Skin epidermis (tissue), 12 donors: ENCODE data around the gene CACNA1E.

Experiments
- H3K27ac ChIP-seq, 21 experiments: fragments of 200-600 bp; sonication (generic) in 11 of 21; one replicate each; pipeline ENCODE4 v1.5.0; 2020; ENCODE audit warnings: mild to moderate bottlenecking in 3 of 21, inconsistent platforms in 2 of 21, moderate library complexity in 2 of 21
- H3K4me3 ChIP-seq, 7 experiments: fragments of 200-600 bp; sonication (generic) in 2 of 7; one replicate each; pipeline ENCODE4 v1.5.0; 2020; ENCODE audit warnings: inconsistent platforms in 2 of 7, mild to moderate bottlenecking in 2 of 7, moderate library complexity in 1 of 7

The CACNA1E gene

DNA sequence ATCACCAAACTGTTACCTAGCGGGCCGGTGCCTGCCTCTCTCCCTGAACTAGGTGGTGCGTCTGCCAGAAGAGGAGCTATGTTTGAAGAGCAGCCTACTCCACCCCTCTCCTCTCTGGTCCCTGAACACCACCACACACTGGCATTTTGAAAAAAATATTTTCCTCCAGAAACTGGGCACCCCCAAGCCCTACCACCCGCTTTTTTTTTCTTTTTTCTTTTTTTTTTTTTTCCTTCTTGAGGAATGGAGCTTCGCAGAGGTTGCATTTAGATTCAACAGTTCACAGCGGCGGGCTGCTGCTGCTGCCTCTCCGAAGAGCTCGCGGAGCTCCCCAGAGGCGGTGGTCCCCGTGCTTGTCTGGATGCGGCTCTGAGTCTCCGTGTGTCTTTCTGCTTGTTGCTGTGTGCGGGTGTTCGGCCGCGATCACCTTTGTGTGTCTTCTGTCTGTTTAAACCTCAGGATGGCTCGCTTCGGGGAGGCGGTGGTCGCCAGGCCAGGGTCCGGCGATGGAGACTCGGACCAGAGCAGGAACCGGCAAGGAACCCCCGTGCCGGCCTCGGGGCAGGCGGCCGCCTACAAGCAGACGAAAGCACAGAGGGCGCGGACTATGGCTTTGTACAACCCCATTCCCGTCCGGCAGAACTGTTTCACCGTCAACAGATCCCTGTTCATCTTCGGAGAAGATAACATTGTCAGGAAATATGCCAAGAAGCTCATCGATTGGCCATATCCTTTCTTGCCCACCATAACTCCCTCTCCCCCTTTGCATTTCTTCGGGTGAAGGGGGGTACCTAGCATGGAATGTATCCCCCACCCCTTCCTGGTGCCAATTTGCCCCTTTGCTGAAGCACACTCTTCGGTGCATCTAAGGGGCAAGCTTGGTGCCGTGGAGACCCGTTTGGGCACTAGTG is at the start of gene CACNA1E:
Gene CACNA1E (plus strand): TSS at position 233 of the 911 bp plus-strand sequence. CDS start 228 bp downstream, at position 461.
- H3K4me3 ChIP-seq, result peak within 1 kb of the TSS in 4 of 7 experiments; percentile 8 to 31 (median 18)
- H3K27ac ChIP-seq, result no peak within 1 kb of the TSS

DNA sequence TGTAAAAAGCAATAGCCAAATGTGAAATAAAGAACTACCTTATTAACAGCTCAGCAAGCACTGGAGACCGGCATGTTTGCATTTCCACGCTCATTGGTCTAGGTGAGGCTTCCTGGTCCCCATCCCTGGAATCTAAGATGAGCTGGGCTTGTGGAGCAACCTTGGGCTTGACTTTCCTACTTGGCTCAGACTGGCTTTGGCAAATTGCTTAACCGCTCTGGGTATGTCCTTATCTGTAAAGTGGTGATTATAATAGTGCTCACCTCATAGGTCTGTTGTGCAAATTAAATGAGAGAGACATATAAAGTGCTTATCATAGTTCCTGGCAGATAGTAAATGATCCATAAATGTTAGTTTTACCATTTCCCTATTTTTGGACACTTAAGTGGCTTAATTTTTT is 49.4 kb upstream of the CACNA1E start:
- Histone ChIP-seq H3K27ac (no peak overlapping the region), H3K4me3 (no peak overlapping the region)

DNA sequence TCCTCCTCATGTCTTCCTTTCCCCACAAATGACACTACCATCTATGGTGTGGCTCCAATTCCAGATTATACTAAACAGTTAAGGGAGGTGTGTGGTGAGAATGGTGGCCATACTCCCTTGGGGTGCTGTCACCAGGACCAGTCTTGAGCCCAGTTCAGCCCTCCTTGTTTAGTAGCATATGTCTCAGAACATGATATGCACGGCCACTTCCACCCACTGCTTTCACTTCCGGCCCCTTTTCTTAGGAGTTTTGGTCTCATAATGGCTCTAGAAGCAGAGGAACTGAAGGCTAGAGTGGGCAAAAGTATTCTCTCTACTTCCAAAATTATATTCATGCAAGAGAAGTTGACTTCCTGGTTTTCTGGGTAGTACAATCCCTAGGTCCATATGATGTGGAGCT is 45.3 kb upstream of the CACNA1E start:
- Histone ChIP-seq H3K27ac (no peak overlapping the region), H3K4me3 (no peak overlapping the region)

DNA sequence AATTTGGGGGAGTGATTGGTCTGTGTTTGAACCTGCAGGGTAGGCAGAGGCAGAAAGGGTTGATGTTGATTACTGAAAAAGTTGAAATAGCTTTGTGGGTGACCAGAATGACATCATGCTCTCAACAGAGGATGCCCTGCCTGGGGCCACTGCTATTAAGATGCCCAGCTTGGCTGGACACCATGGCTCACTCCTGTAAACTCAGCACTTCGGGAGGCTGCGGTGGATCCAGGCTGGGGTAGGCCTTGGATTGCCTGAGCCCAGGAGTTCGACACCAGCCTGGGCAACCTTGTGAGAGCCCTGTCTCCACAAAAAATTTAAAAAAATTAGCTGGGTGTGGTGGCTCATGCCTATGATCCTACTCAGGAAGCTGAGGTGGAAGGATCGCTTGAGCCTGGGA is 42.8 kb upstream of the CACNA1E start:
- Histone ChIP-seq H3K27ac (no peak overlapping the region), H3K4me3 (no peak overlapping the region)

DNA sequence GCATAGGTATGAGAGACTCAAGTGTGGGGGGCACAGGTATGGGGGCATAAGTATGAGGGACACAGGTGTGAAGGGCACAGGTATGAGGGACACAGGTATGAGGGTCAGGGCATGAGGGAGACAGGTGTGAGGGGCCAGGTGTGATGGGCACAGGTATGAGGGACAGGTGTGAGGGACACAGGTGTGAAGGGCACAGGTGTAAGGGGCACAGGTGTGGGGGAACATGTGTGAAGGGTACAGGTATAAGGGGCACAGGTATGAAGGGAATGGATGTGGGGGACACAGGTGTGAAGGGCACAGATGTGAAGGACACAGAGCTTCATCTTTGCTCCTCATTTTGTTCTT is 41.2 kb upstream of the CACNA1E start:
- Histone ChIP-seq H3K27ac (no peak overlapping the region), H3K4me3 (no peak overlapping the region)

DNA sequence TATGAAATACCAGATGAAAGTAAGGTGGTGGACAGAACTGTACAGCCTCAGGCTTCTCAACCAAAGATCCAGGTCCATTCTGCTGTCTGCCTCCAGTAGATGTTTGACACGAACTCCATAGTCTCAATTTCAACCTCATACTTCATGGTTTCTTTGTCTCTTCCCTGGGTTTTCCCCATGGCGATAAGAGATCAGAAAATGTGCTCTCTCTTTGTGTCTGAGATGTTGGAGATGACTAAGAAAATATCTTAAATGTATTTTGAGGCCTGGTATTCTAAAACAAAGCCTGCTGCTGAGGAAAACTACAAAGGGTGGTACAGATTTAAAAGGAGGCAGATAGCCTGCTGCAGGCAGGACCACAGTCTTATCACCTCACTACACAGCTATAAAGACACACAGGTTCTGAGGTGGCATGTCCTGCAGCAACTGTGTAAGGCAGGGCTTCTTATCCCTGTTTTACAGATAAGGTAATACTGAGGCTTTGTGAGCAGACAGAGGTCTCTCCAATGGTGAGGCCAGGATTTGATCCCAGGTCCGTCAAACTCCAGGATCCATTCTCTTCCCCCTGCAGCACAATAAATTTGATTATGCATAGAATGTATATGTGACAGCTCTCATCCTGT is 40.0 kb upstream of the CACNA1E start:
- no peak overlapping the region for H3K27ac ChIP-seq
- H3K4me3 ChIP-seq, result no peak overlapping the region

DNA sequence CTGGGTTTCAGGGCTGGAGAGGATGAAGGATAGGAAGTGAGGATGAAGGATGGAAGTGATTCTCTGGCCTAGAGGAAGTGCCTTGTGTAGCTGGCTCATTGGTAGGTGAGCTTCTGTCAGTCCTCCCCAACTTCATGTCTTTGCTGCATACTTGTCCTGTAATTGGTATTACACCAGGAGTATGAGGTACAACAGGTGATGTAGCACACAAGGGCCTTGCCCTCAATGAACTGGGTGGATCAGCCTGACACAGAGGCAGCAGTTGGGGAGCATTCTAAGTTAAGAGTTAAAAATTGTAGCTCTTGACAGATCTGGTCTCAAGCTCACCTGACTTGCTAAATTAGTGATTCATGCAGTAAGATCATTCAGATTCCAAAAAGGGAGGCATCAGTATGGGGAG is 37.9 kb upstream of the CACNA1E start:
- no peak overlapping the region for H3K27ac ChIP-seq
- no peak overlapping the region for H3K4me3 ChIP-seq

DNA sequence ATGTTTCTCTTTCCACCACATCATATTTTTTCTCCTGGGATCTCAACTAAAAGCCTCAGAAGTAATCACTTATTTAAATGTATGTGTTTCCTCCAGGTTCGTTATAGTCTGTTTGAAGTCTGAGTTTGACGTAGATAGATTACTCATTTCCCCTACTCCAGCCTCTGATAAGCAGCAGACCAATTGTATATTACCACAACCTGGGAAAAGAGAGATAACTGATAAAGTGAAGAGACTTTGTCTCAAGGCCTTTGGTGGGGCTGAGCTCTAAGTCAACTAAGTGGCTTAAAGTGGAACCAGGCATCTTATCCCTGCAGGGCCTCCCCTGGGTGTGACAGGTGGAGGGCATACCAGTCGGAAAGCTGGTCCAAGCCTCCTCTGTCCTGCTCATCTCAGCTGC is 34.9 kb upstream of the CACNA1E start:
- Histone ChIP-seq H3K4me3 (no peak overlapping the region), H3K27ac (no peak overlapping the region)

DNA sequence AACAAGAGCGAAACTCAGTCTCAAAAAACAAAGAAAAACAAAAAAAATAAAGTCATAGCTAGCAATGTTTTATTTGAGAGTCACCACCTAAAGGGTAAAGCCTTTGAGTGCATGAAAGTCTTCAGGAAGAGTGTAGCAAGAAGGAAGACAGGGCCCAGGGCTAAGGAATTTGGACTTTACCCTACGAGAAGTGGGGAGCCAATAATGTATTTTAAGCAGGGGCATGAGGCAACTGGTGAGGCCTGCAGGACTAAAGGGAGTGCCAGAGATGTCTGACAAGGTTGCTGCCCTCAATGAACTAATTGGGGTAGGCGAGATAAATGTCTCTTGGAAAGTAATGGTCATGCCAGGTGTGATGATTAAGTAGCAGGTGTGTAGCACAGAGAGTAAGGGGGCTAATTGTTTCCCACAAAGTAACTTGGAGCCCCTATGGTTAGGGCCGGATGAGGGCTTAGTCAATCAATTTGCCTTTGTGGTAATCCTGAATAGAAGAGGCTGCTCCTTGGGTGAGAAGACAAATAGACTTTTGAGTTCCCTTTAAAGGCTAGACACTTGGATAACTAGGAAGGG is 31.6 kb upstream of the CACNA1E start:
- no peak overlapping the region for H3K27ac ChIP-seq
- H3K4me3 ChIP-seq, result no peak overlapping the region

DNA sequence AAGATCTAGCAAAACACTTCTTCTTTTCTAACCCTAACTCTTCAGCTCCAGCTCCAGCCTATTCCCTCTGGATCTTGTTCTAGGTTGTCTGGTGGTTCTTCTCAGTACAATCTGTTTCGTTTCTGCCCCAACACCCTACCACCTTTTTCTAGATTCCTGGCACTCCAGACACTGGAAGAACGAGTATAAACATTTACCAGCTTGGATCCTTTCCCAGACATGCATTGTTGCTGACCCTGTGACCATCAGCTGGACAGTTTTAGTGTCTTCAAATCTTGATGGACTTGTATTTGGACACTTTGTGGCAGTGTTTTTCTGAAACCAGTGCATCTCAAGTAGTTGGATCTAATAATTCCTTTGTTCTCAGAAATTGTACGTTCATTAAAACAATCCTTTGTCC is 30.6 kb upstream of the CACNA1E start:
- Histone ChIP-seq H3K4me3 (no peak overlapping the region), H3K27ac (no peak overlapping the region)

DNA sequence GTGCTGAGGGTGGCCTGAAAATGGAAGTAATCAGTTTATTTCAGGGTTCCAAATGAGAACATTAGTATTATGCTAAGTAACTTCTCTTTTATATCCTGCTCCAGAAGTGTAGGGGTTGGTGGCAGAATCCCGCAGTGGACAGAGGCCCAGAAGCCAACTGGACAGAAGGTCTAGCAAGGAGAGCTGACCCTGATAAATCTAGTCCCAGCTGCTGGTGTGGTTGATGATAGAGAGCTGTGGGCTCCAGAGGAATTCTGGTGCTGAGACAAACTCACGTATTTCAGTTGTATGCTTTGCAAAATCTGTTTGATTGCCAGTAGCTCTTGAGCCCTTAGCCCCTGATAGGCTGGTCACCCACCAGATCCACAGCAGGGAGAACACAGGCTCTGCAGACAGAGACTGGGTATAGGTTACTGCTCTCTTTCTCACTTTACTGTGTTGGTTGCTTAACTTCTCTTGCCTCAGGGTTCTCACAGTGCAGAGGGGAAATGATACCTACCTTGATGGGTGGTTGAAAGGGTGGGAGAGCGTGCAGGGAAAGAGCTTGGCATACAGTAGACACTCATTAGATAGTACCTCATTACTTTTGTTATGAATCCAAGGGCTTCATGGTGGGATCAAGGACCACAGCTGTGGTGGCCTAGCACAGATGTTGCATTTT is 29.6 kb upstream of the CACNA1E start:
- Histone ChIP-seq H3K27ac (no peak overlapping the region), H3K4me3 (no peak overlapping the region)

DNA sequence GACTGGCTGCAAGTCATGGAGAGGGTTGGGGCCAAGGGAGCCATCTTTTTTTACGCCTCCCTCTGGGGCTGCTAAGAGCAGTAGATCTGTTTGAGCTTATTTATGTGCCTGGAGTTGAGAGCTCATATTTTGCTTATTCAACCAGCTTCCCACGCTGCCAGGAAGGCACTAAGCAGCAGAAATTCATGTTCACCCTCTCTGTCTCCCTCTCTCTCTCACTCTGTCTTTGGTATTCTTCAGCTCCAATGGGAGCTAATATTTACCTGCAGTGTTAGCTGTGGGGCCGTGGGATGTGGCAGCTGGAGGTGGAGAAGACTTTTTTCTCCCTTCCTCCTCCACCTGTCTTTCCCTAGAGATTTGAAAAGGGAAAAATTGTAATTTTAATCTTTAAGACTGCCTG is 26.8 kb upstream of the CACNA1E start:
- Histone ChIP-seq H3K27ac (no peak overlapping the region), H3K4me3 (no peak overlapping the region)

DNA sequence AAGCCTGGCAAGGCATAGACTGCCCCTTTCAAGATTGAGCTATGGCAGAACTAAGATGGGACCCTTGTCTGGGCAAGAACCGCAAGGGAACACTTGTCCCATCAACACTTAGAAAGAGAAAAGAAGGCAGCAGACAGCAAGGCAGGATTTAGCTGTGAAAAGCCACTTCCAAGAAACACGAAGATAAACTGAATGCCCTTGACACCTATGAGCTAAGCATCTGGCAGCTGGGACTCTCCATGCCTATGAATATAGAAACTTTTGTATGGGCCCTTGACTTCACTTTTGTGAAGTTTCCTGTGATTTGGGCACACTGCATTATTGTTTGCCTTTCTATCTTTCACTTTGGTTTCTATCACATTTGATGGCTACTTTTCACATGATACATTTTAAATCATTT is 24.9 kb upstream of the CACNA1E start:
- Histone ChIP-seq H3K27ac (no peak overlapping the region), H3K4me3 (no peak overlapping the region)

DNA sequence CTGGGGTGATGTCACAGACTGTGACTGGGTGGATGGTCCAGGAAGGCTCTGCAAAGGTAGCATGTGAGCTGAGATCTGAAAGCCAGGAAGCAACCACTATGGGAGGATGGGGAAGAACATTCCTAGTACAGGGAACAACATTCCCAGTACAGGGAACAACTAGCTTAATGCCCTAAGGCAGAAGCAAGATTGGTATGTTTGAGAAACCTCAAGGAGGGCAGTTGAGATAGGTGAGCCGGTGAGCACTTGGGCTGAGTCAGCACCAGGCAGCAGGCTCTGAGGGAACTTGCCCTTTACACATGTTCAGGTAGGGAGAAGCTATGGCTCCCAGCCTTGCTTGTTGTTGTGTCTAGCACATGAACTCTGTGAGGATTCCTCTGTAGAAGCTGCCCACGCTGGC is 24.2 kb upstream of the CACNA1E start:
- Histone ChIP-seq H3K27ac (no peak overlapping the region), H3K4me3 (no peak overlapping the region)

DNA sequence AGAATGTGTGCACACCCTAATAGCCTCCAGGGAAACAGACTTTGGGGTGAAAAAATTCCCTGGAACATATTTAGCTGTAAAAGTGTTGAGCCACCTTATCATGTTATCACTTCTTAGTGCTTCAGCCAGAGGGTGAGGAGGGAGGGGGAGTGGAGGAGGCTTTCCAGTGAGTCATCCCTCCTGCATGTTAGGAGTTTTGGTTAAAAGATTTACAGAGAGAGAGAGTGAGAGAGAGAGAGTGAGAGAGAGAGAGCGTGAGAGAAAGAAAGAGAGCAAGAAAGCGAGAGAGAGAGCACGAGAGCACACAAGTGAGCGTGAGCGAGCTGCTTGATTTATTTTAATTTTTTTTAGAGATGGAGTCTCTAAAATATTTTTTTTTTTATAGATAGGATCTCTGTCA is 13.5 kb upstream of the CACNA1E start:
- Histone ChIP-seq H3K4me3 (no peak overlapping the region), H3K27ac (no peak overlapping the region)

DNA sequence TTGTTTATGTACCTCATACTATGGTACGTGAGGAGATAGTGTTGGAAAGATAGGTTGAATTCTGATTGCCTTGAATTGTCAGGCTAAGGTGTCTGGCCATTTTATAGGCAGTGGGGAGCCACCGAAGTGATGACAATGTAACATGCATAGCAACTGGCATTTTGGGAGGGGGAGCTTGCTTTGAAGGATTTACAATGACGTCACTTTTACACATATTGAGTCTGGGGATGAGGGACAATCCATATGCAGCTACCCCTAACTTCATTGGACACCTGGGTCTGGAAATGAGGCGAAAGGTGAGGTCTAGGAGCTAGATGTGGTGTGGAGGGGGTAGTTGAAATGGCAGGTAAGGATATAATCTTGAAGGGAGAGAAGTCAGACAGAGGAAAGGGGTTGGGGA is 7.7 kb upstream of the CACNA1E start:
- no peak overlapping the region for H3K4me3 ChIP-seq
- H3K27ac ChIP-seq, result no peak overlapping the region

DNA sequence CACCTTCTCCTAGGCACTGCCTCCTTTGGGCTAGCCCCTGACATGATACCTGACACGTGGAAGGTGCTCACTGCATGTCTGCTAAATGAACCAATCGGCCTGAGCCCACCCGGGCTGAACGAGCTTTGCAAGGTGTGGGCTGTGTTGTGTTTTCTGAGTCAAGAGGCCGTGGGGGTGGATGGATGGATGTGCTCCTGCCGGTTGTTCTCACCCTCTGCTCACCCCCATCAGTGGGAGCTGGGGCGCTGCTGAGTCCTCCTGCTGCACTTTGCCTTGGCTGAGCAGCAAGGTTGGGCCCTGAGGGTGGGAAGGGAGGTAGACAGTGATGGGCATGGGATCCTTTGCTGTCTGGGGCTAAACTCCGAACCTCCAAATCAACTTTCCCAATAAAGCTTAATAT is 6.7 kb upstream of the CACNA1E start:
- Histone ChIP-seq H3K27ac (no peak overlapping the region), H3K4me3 (no peak overlapping the region)

DNA sequence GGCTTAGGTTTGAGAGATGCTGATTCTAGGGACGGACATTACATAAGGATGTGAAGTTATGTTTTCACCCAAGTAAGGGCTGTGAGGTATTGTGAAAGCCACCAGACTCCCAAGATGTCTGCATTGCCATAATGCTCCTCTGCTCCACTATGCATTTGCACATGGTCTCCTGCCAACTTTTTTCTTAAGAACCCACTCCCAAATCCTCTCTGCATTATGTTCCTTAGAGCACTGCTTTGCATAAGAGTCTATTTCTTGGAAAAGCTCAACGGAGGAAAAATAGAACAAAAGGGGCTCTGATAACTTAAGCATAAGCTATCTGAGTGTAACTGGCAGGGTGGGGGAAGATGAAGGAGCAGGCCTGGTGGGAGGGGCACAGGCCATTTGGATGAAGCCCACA is 5.0 kb upstream of the CACNA1E start:
- Histone ChIP-seq H3K27ac (no peak overlapping the region), H3K4me3 (no peak overlapping the region)

DNA sequence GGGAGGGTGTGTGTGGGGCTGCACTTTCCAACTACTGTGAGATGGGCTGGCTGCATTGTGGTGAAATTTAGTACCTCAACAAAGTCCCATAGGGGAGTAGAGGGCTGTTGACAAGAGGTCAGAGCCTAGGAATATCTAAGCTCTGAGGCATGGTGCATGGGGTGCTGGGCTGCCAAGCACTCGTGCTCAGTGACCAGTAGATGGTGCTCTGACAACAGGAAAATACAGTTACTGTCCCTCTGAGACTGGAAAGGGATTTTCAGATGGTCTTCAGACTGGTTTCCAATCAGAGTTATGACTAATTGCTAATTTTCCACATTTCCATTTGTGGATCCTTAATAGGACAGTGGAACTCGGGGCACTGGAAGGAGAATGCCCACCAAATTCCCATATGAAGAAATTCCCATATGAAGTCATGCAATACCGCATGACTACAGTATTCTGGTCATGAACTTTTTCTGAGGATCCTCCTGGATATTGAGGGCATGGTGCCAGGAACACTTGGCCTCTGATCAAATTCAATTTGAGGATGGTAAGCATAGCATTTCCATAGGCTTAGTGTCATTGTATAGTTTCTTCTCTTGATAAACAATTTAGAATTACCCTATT is 4.1 kb upstream of the CACNA1E start:
- no peak overlapping the region for H3K4me3 ChIP-seq
- H3K27ac ChIP-seq, result no peak overlapping the region

DNA sequence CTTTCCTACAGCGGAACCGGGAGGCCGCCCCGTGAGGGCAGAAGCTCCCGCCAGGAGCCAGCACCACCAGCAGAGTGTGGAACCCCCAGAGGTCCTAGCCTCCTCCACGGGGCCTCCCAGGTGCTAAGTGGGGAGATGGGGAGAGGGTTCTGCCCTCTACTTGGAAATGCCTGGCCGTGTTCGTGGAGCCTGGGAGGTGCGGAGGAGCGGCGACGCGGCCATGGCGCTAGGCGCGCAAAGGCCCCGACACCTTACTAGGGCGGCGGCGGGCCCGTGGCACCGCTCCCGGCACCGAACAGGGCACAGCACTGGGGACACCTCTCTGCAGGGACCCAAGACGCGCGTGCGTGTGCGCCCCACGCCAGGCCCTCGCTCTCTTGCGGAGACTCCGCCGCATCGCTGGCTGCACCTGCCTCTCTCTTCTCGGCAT is 1.3 kb upstream of the CACNA1E start:
- H3K27ac ChIP-seq, result no peak overlapping the region
- peak overlapping the region in 2 of 7 experiments; percentile 8 to 31 for H3K4me3 ChIP-seq
